T-helper 2 cell (primary cell): ENCODE results near the gene COL10A1.

Experiments
- DNase-seq, 5 experiments: peaks; one replicate each; pipeline versions ENCODE4 v3.0.0 to v3.0.0-alpha.2; 2012 to 2022
- total RNA-seq, 2 donors: gene quantifications; one replicate each; lab custom pipeline; 2026; lab: John Stamatoyannopoulos, UW

COL10A1 gene
- 0 reads per million in 2 donors for total RNA-seq

DNA sequence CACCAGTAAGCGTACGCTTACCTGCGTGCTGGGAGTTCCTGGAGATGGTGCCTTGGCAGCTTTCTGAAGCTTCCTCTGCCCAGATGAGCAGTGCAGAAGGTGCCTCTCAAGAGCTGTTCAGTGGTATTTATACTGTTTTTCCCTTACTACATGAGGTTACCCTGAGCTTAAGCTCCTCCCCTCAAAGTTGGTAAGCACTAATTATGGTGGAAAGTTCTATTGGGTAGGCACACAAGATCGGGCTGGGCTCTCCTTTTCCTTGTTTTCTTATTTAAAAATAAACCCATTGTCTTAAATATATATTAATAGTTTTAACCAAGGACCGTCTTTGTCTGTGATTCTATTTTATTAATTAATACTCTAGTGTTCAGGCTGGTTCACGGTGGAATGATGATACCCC lies at the start of gene COL10A1:
COL10A1 (minus strand) TSS at position 101 of the 400 bp plus-strand sequence. CDS start 640 bp downstream, outside the sequence.
- DNase-seq = no peak

DNA sequence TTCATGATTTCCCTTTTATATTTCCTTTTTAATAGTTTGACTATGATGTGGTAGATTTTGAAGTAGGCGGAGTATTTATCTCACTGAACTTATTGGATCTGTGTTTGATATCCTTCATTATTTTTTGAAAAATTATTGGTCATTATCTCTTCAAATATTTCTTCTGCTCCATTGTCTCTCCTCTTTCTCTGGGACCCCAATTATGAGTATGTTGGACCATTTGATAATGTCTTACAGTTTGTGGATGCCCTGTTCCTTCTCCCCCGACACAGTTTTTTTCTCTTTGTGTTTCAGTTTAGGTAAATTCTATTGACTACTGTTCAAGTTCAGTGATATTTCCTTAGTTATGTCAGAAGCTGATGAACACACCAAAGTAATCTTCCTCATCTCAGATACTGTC lies 49.4 kb upstream of the COL10A1 start:
- no peak for DNase-seq

DNA sequence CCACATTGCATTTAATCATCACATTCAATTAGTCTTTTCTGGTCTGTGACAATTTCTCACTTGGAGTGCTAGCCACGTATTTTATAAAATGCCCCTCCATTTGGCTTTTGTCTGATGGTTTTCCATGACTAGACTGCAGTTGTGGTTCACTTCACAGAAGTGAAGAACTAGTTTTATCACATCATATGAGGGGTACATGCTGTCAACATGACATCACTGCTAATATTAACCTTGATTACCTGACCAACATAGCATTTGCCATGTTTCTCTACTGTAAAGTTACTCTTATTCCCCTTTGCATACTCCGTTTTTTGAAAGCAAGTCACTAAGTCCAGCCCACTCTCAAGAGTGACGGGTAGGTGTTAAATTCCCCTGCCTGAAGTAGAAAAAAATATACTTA lies 48.0 kb upstream of the COL10A1 start:
- DNase-seq = no peak

- no peak for DNase-seq
Measured at GRCh38 chr6:116170358-116171057, 44.6 kb upstream of the COL10A1 start.

DNA sequence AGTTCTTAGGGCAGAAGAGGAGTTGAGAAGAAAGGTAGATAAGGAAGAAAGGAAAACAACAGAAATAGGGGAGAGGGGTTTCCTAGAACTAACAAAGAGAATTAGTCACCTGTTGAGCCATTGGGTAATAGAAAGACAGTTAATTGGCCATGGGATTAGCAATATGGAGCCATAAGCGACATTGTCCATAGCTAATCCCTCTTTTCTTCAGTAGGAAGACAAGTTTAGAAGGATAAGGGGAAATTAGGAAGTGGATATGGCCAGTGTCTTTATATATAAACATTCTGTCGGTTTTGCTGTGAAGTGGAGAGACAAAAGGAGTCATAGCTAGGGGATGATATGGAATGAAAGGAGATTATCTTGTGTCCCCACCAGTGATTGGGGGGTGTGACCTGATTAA lies 43.9 kb upstream of the COL10A1 start:
- no peak for DNase-seq

DNA sequence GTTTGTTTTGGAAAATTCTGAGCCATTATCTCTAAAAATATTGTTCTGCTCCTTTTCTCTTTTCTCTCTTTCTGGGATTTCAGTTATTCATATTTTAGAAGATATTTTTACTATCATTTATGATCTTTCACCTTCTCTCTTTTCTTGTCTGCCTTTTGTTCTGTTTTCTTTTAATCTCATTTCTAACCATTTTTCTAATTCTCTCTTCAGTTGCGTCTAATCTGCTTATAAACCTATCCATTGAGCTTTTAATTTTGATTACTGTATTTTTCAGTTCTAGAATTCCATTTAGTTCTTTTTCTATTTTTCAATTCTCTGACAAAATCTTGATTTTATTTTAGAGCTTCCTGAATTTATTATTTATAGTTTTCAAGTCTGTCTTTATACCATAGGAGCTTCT lies 42.2 kb upstream of the COL10A1 start:
- no peak for DNase-seq

GRCh38 chr6:116166369-116166768 lies 40.4 kb upstream of the COL10A1 start:
- no peak for DNase-seq

DNA sequence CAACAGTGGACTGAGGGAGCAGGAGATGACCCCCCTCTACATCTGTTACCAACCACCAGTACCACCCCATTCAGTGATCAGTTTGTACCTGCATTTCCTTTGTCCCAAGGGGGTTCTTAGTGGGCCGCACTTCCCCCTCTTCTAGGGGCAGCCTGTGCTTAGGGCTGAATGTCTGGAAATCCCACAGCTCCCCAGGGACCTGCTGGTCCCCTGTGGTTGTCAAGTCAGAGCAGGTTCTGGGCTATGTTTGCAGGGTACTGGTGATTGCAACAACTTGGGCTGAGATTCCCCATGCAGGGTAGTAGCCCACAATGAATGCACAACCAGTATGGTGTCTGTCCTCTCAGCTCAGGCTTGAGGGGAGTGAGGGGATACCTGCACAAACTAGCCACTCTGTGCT lies 39.7 kb upstream of the COL10A1 start:
- no peak for DNase-seq

GRCh38 chr6:116159782-116160524 lies 34.0 kb upstream of the COL10A1 start:
- no peak for DNase-seq

- no peak for DNase-seq
Measured at GRCh38 chr6:116158641-116159040, 32.7 kb upstream of the COL10A1 start.

DNA sequence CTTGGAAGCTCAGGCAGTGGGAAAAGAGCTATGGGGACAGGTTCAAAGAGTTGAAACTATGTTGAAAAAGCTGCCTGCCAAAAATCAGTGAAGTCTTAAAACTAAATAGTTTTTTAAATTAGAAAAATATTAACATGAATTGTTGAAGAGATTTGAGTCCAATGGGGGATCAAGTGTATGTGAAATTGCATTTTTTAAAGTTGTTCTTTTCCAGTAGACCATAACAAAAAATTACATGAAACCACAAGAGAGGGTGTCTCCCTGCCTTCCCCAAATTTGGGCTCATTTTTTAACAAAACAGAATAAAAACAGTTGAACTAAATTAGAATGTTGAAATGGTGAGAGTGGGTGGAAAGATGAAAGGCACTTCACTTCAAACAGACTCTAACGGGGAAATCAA lies 31.5 kb upstream of the COL10A1 start:
- no peak for DNase-seq

- no peak for DNase-seq
Measured at GRCh38 chr6:116156405-116157326, 30.7 kb upstream of the COL10A1 start.

GRCh38 chr6:116154887-116155286 lies 29.0 kb upstream of the COL10A1 start:
- no peak for DNase-seq

GRCh38 chr6:116152620-116153019 lies 26.7 kb upstream of the COL10A1 start:
- no peak for DNase-seq

GRCh38 chr6:116145803-116146675 lies 20.1 kb upstream of the COL10A1 start:
- DNase-seq = no peak

DNA sequence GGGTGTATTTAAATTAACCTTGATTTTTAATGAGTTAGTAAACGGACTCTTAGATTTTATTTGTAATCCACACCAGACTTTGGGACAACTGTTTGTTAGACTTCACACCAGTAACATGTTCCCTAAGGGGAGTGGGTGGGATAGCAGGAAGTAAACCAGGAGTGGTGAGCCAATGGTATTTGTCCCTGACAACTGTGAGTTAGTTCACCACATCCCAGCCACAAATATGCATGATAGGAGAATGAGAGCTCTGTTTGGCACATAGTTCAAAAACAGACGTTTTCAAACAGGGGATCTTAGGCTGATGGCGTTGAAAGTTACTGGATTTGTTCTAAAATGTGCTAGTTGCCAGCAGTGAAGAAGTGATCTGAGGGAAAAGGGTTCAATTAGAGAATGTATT lies 18.7 kb upstream of the COL10A1 start:
- DNase-seq = no peak

GRCh38 chr6:116139917-116140316 lies 14.0 kb upstream of the COL10A1 start:
- DNase-seq = no peak

DNA sequence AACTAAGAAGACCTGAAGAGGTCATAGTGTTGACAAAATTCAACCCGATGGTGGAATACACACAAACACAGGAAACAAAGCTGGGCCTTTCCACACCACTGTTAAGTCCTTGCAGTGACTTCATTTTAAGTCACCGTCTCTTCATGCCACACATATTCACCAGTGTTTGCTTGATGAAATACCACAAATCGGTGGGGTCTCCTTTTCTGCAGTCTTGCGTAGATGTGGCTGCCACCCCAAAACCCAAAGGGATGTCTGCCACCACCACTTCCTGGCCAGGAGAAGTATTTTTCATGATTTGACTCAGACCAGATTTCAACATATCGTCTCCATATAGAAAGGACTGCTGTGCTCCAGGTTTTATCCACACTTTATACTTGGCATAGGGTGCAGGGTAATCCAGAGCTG lies 11.0 kb upstream of the COL10A1 start:
- DNase-seq = peak in 2 of 5 experiments; percentile 64 to 88

DNA sequence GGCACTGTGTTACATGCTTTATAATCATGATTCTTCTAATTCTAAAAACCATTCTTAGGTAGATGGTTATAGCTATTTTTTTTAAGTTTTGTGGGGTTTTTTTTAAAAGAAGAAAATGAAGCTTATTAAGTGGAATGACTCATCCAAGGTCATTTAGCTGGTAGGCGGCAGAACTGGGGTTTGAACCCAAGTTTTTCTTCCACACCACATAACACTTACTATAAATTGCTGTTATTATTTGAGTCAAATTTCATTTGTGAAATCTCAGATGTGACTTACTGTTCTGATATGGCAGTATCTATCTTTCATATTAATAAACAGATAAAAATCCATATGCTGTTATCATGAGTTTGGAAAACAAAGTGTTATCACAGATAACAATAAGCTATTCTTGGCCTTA lies 10.4 kb upstream of the COL10A1 start:
- peak in 1 of 5 experiments; percentile 43 for DNase-seq

GRCh38 chr6:116133453-116133852 lies 7.5 kb upstream of the COL10A1 start:
- no peak for DNase-seq

DNA sequence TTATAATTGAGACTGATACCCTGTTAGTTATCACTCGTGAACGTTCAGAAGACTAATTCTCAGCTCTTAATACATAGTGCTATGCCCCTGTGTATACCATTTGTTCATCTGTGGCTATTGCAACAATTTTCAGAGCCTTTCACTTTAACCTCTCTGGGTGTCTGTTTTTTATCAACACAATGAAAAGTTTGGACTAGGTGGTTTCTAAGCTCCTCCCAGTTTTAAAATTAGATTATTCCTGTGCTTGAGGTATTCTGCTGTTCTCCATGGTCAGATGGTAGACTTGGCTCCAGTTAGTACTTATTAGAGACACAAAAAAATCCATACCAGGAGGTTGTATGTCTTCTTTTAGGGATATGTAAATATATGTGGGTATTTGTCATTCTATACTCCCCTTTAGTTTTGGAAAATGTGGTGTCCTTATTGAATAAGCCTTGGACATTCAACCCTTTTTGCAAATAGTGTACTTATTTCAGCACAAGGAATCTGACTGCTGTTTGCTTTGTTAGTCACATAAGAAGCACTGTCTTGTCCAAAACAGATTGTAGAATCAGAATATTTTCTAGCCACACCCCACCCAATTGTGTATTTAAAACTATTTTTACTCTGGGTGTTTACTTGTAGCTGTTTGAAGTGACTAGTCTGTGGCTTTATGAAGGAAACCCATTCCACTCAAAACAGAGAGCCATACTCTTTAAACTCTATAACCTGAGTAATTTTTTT lies 2.0 kb upstream of the COL10A1 start:
- DNase-seq = no peak
